GDM1 (cell line): ENCODE measurements around the gene NGF.
"Not testable (repeated sequence)": the region's sequence is repeated elsewhere in the genome, so short reads cannot be mapped to it uniquely, and the experiment has no call there.

Experiments
- DNase-seq: peaks from one replicate; lab custom pipeline; 2025; lab: John Stamatoyannopoulos, UW

NGF gene

DNA sequence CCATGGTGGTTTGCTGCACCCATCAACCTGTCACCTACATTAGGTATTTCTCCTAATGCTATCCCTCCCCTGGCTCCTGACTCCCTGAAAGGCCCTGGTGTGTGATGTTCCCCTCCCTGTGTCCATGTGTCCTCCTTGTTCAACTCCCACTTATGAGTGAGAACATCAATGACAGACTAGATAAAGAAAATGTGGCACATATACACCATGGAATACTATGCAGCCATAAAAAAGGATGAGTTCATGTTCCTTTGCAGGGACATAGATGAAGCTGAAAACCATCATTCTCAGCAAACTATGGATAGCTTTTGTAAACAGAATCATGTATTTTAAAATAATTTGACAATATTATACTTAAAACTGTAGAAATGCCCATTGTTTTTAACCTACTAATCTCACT lies 28.5 kb downstream of the NGF start:
- not testable (repeated sequence) for DNase-seq

DNA sequence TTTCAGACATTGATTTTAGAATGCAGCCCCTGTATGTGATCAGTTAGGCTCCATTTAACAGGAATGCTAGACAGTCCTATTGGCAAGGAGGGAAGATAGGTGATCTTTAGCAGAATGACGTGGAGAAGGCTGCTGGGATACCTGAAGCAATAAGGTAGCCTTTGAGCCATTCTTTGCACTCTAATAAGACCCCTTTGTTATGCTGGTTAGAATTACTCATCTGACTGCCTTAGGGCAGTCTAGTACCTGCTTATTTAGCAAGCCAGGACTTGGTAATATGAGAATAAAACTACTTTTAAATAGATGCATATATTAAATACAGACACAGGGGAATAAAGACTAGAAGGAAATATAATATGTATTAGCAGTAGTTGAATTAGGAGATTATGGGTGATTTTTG lies 29.1 kb downstream of the NGF start:
- DNase-seq: no peak

DNA sequence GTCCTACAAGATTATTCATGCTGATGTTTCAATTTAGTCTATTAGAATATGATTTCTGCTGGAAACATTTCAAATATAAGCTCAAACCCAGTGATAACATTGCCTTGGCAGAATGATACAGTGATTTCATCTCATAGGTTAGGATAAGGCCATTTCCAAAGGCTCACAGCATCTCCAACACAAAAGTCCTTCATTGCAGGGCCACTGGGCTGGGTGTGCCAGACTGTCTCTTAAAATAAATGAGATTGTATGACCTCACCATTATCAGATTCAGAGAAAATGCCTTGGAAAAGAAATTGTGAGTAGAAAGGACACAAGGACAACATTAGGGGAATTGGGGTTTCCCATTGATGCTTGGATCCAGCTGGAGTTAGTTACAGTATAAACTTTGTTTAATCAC lies 30.4 kb downstream of the NGF start:
- no peak for DNase-seq

DNA sequence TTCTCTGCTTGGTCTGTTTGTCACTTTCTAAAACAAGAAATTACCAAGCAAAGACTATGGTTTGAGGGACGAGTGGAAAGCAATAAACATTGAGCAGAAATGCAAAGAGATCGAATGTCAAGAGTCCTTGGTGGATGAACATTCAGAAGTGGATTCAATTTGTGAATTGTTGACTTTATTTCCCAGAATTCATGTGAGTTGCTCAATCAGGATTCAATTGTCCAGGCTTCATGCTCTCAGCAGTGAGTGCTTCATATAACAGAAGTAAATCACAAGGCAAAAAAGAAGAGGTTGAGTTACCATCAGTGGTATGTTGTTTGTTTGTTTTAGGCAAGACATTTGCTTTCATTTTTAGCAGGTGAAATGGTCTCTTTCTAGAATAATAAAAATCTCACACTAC lies 31.9 kb downstream of the NGF start:
- DNase-seq: no peak

DNA sequence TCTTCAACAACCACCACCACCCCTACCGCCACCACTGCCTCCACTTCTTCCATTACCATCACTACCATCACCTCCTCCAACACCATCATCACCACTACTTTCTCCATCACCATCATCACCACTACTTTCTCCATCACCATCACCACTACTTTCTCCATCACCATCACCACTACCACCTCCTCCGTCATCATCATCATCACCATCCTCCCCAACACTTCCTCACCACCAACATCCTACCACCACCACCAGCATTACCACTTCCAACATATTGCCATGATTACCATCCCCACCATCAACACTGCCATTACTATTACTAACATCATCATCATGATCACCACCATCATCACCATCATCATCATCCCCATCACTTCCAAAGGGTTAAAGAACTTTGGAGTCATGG lies 34.7 kb downstream of the NGF start:
- no peak for DNase-seq

DNA sequence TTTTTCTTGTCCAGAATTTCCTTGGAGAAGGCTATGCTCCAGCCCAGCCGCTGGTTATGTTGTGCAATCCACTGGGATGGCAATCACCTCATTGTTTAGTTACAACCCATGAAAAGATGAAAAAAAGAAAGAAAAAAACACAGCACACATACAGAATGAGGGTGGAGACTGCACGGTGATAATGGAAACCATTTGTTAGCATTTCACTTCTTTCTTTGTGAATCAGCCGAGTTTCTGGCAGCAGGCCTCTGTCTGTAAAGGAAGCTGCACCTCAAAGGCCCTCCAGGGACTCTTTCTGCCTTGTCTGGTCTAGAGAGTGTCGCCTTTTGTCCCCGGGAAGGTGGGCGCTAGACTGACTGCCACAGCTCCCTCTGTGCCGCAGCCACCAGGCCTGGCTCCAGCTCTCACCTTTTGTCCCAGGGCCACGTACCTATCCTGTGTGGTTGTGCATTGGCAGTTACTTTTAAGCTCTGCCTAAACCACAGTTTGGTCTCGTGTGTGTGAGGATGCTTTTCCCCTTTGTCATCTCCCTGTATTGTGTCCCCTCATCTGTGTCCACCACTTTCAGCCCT lies 35.6 kb downstream of the NGF start:
- no peak for DNase-seq

DNA sequence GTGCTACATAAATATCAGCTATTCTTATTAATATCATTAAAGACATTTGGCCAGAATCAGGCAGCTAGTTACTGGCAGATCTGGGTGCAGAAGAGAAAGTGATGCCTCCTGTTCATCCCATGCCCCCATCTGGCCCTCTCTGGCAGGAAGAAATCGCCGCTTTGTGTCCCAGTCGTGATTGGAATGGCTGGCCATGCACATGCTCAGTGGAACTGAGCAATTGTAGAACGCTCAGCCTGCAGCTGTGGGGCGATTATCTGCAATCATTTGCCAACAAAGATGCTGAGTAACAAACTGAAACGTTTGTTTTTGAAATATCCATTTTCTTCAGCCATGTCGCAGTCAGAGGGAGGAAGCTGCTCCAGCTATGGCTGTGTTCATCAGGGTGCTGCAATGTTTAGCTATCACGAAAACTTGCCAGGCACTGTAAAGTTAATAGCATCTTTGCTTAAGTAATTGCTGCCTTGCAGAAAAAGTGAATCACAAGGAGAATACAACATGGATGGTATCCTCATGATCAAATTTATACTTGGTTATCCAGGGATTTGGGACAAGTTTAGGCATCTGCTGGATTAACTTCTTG lies 36.5 kb downstream of the NGF start:
- DNase-seq: no peak

DNA sequence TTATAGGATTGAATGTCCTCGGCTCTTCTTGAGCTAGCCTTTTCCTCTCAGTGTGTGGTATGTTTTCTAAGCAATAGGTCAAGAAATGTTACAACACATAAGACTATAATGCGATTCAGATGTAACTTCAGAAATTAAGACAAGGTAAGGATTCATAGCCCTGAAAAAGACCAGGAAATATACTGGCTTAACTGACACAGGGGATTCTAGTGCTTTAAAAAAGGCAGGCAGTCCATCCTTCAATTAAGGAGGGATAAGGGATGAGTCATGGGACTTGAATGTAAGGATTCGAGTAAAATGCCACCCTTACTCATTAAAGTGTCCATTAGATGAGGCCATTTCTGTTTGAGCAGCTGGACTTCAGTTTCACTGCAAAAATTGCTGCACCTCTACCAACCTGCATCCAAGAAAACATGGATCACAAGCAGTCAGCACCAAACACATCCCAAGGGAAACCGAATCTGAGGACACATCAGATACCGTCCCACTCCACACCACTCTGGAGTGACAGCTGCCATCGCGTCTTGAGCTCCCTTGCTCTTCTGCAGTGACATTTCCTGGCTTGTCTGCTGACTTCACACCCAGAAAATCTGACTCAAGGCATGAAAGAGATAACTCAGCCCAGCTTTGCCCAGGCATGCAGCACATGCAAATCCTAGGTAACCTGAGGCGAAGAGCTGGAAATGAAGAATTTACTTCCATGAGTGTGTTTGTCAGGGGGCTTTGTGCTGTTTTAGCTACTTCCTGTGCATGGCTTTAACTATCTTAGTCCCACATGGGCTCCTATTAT lies 37.8 kb downstream of the NGF start:
- no peak for DNase-seq

DNA sequence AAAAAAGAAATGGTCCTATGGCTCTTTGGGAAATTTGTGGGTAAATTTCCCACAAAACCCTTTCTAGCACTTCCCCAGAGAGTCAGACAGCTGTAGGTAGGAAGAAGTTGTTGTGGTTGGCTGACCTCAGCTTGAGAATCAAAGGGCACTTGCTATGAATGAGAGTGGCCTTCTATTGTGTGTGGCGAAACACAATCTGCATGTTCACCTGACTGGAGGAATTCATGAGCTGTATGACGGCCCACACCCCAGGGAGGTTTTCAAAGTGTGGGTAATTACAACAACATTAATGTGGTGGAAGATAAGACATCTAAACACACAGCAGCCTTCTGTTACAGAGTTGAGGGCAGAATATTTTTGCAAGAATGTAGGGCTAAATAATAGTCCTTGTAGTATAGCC lies 38.8 kb downstream of the NGF start:
- no peak for DNase-seq

DNA sequence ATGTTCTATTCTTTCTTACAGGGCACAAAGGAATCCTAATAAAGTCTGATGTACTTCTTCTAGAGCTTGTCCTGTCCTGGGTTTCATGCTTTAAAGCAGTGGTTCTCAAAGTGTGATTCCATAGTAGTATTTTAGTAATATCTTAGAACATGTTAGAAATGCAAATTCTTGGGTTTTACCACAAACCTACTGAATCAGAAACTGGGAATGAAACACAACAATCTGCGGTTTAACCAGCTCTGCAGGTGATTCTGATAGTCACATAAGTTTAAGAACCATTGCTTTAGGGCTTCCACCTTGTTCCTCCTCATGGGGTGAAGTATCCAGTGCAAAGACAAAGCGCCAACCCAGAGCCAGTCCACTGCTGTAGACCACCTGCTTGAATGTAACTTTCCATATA lies 41.1 kb downstream of the NGF start:
- no peak for DNase-seq

DNA sequence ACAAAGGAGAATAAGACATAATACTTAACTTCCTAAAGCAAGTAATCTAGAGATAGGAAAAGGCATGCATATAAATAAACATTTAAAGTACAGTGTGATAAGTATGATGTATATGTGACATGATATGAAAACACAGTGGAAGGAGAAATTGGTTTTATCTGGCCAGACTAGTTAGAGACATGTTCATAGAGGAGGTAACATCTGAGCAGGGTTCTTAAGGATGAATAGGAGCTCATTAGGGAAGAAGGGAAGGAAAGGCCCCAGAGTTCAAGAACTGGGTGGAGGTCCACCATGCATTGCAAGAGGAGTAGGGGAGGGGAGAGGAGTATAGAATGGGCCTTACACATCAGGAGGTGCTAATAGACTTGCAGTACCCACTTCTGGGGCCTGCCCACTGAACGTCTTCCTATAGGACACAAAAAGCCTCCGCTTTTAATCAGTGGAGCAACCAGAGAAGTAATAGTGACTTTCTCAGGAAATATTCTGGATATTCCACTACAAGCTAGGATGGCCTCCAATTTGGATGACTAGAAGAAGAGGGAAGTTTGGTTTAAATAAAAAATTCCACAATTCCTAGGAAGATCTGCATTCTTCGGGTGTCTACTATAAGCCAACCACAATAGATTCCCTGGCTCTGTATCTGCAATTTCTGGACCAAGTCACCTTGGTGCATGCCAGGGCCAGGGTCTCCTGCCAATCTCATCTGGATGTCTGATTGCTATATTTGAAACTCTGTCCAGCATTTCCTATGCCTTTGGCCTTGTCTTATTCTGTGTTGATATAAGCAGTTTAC lies 41.9 kb downstream of the NGF start:
- no peak for DNase-seq

DNA sequence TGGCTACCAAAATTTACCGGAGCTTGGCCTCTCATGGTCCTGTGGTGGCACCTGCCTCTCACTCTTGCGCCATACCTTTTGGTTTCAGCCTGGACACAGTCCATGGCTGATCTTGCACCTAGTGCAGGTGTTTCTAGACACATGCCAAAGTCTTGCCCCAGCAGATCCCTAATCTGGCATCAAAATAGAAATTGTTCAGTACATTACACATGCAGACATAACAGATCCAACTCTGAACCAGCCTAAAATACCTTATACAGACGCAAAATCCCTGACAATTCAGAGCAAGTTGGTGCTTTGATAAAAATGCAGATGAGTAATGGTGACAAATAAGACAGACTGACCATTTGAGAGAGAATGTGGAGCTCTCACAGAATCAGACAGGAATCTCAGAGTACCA lies 44.1 kb downstream of the NGF start:
- DNase-seq: no peak

DNA sequence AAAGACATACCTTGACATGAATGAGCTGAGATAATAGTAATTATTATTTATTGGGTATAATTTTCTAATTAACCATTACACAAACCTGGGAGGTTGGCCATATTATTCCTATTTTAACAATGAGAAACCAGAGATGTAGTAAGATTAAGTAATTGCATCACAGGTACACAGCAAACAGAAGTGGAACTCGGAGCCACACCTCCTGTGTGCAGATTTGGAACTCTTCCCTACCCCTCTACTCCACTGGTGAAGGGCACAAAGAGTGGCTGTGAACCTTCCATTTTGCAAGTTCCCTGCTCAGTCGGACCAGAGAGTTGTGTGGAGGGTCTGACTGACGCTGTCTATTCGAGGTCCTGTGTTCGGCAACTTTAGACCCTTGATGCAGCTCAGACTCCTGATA lies 45.0 kb downstream of the NGF start:
- no peak for DNase-seq

DNA sequence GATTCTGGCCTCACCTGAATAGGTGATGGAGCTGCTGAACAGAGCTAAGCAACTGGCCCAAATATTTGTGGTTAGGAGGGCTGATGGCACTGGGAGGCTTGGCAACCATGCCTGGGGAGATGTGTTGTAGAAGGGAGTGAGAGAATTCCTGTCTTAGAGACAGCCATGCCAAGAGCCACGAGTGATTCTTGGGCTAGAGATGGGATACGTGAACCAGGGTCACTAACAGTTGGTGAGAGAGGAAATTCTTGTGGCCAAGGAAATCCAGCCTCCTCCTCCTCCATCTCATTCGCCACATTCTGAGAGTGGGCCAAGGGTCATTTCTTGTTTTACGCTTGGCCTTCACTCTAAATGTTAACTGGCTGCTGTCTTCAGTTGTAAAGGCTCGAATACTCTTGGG lies 46.3 kb downstream of the NGF start:
- no peak for DNase-seq

DNA sequence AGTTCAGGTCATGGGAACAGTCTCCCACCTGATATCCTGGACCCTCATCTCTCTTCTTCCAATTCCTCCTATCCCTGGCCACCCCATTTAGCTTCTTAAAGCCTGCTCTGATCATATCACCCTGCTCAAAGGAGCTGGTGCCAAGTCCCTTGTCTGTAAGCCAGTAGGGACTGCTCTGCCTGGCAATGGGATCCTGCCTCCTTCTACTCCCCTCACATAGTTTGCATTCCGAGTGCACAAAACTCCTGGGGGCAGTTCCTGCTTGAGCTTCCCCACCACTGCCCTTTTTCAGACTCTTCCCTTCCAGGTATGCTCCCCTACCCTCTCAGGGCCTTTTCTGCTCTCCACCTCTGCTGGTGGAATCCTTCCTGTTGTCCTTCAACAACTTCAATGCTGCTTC lies 48.1 kb downstream of the NGF start:
- DNase-seq: no peak

DNA sequence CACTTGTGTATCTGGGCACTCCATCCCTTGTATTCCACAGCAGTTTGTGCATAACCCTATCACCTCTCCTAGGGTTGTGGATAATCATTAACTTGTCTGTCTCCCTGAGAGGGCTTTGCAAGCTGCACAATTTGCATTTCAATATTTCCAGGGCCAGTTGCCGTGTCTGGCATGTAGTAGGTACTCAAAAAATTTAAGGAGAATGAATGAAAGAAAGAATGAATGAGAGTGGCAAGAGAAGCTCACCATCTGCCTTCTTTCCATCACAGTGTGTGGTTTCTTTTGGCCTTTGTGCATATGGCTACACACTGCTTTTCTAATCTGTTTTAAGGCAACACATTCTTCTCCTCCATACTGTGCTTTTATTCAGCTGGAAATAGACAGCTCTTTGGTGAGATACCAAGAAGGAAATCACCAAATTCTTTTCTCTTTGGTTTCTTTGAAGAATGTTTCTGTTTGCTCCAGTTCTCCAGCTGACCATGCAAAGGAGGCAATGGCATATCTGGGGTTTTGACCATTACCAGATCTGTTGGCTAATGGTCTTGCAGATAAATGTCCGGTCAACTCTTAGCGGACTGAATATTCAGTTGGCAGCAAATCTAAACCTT lies 49.4 kb downstream of the NGF start:
- DNase-seq: no peak

DNA sequence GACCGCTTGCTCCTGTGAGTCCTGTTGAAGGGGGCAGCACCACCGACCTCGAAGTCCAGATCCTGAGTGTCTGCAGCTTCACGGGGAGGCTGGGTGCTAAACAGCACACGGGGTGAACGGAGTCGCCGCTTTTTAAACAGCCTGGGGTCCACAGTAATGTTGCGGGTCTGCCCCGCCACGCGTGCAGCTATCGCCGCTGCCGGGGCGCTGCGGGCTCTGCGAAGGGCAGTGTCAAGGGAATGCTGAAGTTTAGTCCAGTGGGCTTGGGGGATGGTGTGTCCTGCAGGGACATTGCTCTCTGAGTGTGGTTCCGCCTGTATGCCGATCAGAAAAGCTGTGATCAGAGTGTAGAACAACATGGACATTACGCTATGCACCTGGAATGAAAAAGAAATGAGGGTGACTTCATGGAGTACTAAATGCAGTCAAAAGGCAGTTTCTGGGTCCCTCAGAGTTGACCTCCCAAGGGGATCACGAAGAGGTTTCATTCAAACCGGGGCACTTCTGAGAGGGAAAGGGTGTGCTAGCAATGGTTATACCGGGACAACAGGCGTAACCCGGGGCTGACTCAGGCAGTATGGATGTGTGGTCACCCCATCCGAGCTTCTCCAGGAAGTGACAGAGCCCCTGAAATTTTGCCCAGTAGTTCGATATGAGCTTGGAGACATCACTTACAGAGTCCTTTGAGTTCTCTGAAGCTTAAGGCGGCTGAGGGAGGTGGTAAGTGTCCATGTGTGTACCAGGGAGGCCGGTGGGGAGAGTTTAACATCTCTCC lies 51.4 kb downstream of the NGF start:
- no peak for DNase-seq

DNA sequence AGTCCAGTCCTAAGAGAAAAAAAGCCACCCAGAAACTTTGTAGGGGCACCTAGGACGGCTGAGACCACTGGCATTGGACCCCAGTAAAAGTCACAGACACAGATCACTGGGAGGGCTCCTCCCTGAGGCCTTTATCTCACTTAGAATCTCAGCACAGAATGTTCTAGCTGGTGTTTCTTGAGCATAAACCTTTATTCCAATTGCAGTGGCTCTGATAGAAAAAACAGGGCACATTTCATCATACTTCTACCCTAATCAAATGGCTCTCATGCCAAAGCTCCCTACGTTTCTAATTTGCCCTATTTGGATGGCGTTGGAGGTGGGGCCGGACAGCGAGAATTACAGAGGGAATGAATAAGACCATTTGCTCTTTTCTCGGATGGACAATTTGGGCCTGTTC lies 53.8 kb downstream of the NGF start:
- DNase-seq: no peak

DNA sequence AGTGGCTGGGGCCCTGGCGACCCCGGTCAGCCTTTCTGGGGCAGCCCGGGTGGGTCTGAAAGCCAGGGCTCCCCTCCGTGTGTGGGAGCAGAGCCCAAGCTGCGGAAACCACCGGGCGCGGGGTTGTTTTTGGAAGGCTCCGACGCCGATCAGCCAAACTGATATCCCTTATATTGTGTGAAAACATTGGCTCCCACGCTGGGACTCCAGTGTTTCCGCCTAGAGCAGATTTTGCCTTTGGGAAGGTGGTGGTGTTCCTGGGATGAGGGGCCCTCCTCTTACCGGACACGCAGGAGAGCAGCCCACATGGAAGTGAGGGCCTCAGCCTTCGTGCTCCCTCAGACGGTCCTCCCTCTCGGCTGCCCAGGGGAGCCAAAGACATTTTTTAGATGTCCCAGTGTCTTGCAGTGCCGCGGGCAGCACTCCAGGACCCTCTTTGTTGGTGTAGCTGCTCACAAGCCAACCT lies 54.3 kb downstream of the NGF start:
- no peak for DNase-seq

DNA sequence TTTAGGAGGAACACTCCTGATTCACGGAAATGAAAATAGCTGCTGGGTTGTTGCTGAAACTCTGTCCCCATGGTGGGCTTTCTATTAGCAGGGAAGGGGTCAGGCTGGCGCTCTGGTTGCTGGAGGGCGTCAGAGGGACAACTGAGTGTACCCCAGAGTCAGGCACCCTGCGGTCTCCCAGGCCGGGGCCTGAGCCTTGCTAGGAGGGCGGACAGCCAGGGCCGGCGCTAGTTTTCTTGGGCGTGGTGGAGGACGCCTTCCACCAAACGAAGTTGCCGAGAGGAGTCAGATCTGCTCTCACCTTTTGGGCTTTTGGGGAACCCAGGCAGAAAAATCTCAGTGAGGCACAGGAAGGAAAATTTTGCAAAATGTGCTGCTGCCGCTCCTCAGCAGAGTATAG lies 54.8 kb downstream of the NGF start:
- DNase-seq: no peak

DNA sequence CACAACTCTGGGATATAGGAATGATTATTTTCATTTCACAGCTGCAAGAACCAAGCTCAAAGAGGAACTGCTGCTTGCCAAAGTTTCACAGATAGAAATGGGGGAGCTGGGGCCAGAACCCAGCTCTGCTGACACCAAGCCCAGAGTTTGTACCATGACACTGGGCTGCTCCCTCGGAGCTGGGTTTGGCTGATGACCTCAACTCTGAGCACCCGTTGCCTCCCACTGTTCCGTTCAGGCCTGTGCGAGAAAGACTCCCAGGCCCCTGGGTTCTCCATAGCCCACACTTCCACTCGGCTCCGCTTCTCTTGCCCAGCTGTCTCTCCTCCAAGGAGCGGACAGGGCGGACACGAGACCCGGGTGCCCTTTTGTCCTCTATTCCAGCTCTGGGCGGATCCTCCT lies 55.2 kb downstream of the NGF start:
- no peak for DNase-seq

DNA sequence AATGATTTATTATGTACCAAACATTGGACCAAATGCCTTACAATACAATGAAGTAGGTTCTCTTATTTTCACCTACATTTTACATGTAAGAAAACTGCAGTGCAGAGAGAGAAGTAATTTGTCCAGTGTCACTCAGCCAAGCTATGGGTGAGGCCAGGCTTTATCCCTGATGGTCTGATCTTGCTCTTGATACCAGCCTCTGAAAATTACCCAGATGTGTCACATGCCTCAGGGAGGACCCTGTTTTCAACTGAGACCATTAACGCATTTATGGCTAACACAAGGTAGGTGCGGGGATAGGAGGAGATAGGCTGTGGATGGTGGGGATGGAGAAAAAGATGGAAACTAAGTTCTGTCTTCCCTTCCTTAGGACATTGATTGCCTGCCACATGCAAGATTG lies 56.9 kb downstream of the NGF start:
- no peak for DNase-seq
